ENCODE results near the gene DUSP7. TPM values are rescaled to one million over a fixed set of nuclear protein-coding genes. Genes with fewer than 3 reads are reported as not detected.

DUSP7 gene
- total and polyA plus RNA-seq, 9 of the 15 experiments (the other 6 are each of a cell fraction or from before 2014, with no cell fraction given) = 0.45 to 15.8 (median 8.2) TPM

DNA sequence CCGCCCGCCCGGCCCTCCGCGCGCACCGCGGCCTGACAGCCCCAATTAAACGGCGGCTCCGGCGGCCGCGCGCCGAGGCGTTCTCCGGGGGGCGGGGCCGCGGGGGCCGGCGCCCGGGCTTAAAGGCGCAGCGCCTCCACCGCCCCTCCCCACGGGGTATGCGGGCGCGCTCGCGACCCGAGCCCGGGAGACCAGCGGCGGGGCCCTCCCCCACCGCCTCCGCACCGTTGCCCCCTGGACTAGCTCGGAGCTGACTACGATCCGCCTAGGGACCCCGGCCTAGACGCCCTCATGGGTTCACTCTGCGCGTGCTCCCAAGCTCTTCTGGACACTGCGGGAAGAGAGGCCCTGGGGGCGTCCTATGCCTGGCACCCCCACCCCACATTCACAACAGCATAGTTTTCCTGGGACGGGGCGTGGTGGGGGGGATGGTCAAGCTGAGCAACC lies at the start of gene DUSP7 (continued):
- TF ChIP-seq, protein P1, sequence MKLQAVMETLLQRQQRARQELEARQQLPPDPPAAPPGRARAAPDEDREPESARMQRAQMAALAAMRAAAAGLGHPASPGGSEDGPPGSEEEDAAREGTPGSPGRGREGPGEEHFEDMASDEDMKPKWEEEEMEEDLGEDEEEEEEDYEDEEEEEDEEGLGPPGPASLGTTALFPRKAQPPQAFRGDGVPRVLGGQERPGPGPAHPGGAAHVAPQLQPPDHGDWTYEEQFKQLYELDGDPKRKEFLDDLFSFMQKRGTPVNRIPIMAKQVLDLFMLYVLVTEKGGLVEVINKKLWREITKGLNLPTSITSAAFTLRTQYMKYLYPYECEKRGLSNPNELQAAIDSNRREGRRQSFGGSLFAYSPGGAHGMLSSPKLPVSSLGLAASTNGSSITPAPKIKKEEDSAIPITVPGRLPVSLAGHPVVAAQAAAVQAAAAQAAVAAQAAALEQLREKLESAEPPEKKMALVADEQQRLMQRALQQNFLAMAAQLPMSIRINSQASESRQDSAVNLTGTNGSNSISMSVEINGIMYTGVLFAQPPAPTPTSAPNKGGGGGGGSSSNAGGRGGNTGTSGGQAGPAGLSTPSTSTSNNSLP (IDR thresholded peaks at IDR 0.05; ENCODE audit: borderline replicate concordance, low read depth, low read length) = no peak
- no peak for TF ChIP-seq NFYB (IDR thresholded peaks at IDR 0.05; ENCODE audit: extremely low read depth, insufficient read length)
- no peak for TF ChIP-seq ZFP36 (IDR thresholded peaks at IDR 0.05; ENCODE audit: low read depth, low read length, partially characterized antibody)
- TF ChIP-seq ZBTB8A (IDR thresholded peaks at IDR 0.05; ENCODE audit: partially characterized antibody) = no peak
- TF ChIP-seq XRCC4 (IDR thresholded peaks at IDR 0.05; ENCODE audit: extremely low read depth, insufficient read depth, insufficient read length) = no peak
- peak; percentile 47; the same call in 1 of the 2 replicates for TF ChIP-seq KLF13 (tag; IDR thresholded peaks at IDR 0.05; ENCODE audit: borderline replicate concordance, low read depth)
- TF ChIP-seq, protein P2, sequence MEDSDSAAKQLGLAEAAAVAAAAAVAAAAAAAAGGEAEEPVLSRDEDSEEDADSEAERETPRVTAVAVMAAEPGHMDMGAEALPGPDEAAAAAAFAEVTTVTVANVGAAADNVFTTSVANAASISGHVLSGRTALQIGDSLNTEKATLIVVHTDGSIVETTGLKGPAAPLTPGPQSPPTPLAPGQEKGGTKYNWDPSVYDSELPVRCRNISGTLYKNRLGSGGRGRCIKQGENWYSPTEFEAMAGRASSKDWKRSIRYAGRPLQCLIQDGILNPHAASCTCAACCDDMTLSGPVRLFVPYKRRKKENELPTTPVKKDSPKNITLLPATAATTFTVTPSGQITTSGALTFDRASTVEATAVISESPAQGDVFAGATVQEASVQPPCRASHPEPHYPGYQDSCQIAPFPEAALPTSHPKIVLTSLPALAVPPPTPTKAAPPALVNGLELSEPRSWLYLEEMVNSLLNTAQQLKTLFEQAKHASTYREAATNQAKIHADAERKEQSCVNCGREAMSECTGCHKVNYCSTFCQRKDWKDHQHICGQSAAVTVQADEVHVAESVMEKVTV (CRISPR knock-in tag; IDR thresholded peaks at IDR 0.05) = no peak
- no peak for TF ChIP-seq POLR2H (tag; IDR thresholded peaks at IDR 0.05; ENCODE audit: low read depth)
- peak; percentile 67 for TF ChIP-seq SAP30 (IDR thresholded peaks at IDR 0.05; ENCODE audit: borderline replicate concordance, insufficient read depth, low read depth, low read length, poor library complexity, severe bottlenecking)
- no peak for TF ChIP-seq STAT5B (CRISPR knock-in tag; IDR thresholded peaks at IDR 0.05)
- no peak for TF ChIP-seq SAFB (IDR thresholded peaks at IDR 0.05; ENCODE audit: borderline replicate concordance, low read depth, low read length)
- no peak for TF ChIP-seq GATA2 (CRISPR knock-in tag; IDR thresholded peaks at IDR 0.05)
- TF ChIP-seq, protein P3, sequence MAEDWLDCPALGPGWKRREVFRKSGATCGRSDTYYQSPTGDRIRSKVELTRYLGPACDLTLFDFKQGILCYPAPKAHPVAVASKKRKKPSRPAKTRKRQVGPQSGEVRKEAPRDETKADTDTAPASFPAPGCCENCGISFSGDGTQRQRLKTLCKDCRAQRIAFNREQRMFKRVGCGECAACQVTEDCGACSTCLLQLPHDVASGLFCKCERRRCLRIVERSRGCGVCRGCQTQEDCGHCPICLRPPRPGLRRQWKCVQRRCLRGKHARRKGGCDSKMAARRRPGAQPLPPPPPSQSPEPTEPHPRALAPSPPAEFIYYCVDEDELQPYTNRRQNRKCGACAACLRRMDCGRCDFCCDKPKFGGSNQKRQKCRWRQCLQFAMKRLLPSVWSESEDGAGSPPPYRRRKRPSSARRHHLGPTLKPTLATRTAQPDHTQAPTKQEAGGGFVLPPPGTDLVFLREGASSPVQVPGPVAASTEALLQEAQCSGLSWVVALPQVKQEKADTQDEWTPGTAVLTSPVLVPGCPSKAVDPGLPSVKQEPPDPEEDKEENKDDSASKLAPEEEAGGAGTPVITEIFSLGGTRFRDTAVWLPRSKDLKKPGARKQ (CRISPR knock-in tag; IDR thresholded peaks at IDR 0.05) = no peak
- TF ChIP-seq KDM5B (IDR thresholded peaks at IDR 0.05; ENCODE audit: insufficient replicate concordance, low read depth, low read length) = no peak
- no peak for TF ChIP-seq E2F3 (CRISPR knock-in tag; IDR thresholded peaks at IDR 0.05)
- TF ChIP-seq, protein P4, sequence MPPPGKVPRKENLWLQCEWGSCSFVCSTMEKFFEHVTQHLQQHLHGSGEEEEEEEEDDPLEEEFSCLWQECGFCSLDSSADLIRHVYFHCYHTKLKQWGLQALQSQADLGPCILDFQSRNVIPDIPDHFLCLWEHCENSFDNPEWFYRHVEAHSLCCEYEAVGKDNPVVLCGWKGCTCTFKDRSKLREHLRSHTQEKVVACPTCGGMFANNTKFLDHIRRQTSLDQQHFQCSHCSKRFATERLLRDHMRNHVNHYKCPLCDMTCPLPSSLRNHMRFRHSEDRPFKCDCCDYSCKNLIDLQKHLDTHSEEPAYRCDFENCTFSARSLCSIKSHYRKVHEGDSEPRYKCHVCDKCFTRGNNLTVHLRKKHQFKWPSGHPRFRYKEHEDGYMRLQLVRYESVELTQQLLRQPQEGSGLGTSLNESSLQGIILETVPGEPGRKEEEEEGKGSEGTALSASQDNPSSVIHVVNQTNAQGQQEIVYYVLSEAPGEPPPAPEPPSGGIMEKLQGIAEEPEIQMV (tag; conservative IDR thresholded peaks at IDR 0.05; ENCODE audit: low read depth) = no peak
- no peak for TF ChIP-seq NCOA4 (IDR thresholded peaks at IDR 0.05; ENCODE audit: partially characterized antibody)
- no peak for TF ChIP-seq IRF2 (CRISPR knock-in tag; IDR thresholded peaks at IDR 0.05)
- TF ChIP-seq, protein P5, sequence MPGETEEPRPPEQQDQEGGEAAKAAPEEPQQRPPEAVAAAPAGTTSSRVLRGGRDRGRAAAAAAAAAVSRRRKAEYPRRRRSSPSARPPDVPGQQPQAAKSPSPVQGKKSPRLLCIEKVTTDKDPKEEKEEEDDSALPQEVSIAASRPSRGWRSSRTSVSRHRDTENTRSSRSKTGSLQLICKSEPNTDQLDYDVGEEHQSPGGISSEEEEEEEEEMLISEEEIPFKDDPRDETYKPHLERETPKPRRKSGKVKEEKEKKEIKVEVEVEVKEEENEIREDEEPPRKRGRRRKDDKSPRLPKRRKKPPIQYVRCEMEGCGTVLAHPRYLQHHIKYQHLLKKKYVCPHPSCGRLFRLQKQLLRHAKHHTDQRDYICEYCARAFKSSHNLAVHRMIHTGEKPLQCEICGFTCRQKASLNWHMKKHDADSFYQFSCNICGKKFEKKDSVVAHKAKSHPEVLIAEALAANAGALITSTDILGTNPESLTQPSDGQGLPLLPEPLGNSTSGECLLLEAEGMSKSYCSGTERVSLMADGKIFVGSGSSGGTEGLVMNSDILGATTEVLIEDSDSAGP (CRISPR knock-in tag; IDR thresholded peaks at IDR 0.05) = peak; percentile 89
